ENCODE data around the gene PANK2.

- TF ChIP-seq CTCF (IDR thresholded peaks at IDR 0.05) (no peak), POLR2A (IDR thresholded peaks at IDR 0.05) (no peak)
Observed at GRCh38 chr20:3919352-3919751, 30.2 kb downstream of the PANK2 start.

Measured in Peyer's patch (tissue), 4 donors.